Esophagus mucosa (tissue), 1 donor: ENCODE measurements around the gene ACBD3. TPM values are rescaled to one million over a fixed set of nuclear protein-coding genes. Genes with fewer than 3 reads are reported as not detected.

ENCODE experiments used
- ATAC-seq: fragments of 200-7000 bp; cut with Tn5 transposase; one replicate; pipeline ENCODE4 v1.9.1; 2020
- total RNA-seq: library from RNA; stranded (reverse); gene quantifications from one replicate; pipeline ENCODE4 v1.2.4, GENCODE V29; 2023
- donor health status: DM: yes; HTN: yes; CAD: no.

The ACBD3 gene
- total RNA-seq, 1 donor from 2014 or later = 33.9 TPM

DNA sequence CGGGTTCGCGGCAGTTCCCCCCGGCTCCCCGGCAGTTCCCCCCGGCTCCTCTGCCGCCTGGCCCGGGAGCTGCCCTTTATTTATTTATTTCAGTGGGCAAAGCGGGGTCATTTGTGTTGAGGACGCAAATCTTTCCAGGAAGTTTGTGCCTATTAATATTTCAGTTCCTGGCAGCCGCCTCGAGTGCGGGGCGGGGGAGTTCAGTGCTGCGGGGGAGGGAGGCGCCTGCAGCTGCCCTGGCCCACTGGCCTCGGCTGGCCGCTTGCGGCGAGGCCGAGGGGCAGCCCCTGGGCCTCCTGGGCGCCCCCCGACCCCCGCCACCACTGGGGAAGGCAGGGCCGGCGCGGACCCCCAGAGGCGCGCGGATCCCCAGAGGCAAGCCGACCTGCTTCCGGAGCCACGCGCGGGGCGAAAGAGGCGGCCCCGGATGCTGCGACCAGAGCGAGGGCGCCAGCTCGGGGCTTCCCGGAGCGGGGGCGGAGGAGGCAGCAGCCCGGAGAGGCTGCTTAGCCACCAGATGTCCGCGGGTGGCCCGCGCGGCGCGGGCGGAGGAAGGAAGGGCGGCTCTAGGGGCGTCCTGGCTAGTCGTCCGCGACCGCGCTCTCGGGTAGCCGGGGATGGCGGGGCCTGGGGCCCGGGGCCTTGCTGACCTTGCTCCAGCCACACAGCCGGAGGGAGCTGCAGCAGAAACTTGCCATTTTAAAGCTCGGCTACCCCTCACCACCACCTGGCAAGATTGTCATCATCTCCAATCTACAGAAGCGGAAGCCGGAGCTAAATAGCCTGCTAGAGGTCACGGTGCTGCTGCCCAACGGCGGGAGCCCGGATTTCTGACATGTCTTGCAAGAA is 76.1 kb downstream of the ACBD3 start:
- ATAC-seq = peak; percentile 57

DNA sequence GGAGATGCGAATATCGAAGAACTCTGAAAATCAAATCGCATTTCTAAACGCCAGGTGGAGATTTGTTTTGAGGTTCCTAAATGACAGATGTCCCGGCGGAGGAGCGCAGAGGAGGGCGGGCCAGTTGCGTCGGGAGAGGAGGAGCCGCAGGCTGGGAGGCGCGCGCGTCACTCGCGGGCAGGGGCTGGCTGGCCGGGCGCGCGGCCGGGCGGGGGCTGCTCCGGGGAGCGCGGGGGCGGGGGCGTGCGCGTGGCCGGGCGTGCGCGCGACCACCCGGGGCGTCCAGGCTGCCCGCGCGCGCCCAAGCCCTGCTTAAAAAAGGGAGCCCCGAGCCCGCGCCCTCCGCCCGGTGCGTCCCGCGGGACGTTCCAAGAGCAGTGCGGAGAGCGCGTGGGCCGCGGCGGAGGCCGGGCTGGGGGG is 76.7 kb downstream of the ACBD3 start:
- peak; percentile 87 for ATAC-seq

DNA sequence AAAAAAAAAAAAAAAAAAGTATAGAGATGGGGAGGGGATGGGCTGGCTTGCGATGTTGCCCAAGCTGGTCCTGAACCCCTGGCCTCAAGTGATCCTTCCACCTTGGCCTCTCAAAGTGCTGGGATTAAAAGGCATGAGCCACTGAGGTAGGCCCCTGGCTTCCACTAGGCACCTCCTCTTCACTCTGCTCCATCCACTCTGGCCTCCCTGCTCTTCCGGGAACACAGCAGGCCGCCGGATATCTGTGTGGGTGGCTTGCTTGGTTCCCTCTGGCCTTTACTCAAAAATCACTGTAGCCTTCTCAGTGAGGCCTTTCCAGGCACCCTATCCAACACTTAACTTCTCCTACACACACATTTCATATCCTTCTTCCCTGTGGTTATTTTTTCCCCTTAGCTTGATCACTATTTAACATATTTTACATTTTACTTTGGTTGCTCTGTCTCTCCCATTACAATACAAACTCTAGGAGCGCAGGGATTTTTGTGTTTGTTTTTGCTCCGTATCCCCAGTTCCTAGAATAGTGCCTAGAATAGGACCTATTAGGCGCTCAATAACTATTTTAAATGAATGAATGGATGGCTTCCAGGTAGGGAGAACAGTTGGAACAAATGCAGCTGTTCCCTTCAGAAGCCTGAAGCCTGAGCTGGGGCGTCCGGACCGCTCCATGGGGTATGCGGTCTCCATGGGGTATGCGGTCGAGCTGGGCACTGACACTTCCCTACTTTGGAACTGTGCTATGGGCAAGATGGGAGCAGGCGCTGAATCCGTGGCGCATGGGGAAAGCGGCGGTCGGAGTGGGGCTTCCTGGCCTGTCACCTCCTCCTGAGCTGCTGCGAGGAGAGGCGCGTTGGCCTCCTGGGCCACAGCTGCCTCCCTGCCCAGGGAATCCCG is 77.4 kb downstream of the ACBD3 start:
- peak; percentile 20 for ATAC-seq

DNA sequence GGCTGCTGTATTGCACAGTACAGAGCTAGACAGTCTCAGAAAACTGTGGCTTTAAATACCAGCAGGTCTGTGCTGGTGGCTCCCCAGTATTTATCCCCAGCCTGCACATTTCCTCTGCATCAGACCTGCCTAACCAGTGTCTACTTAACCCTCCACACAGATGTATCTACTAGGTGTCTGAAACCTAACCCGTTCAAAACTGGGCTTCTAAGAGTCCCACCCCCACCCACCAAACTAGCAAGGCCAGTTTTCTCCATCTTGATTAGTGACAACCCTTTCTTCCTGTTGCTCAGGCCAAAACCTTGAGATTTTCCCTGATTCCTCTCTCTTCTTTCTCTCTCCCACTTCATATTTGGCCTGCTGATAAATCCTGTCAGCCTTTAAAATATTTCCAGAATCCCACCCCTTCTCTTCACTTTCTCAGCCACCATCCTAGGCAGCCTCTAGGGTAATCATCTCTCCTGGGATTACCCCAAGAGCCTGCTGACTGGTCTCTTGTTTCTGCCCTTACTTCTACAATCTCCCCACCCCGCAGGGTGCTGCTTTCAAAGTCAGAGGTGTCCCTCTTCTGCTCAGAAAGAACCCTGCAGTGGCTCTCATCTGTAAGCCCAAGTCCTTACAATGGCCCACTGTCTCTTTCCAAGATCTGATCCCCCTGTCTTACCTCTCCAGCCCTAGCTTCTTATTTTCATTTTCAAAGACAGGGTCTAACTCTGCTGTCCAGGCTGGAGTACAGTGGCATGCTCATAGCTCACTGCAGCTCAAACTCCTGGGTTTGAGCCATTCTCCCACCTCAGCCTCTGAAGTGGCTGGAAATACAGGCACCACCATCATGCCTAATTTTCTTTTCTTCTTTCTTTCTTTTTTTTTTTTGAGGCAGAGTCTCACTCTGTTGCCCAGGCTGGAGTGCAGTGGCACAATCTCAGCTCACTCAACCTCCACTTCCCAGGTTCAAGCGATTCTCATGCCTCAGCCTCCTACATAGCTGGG is 78.8 kb downstream of the ACBD3 start:
- ATAC-seq = peak; percentile 62

DNA sequence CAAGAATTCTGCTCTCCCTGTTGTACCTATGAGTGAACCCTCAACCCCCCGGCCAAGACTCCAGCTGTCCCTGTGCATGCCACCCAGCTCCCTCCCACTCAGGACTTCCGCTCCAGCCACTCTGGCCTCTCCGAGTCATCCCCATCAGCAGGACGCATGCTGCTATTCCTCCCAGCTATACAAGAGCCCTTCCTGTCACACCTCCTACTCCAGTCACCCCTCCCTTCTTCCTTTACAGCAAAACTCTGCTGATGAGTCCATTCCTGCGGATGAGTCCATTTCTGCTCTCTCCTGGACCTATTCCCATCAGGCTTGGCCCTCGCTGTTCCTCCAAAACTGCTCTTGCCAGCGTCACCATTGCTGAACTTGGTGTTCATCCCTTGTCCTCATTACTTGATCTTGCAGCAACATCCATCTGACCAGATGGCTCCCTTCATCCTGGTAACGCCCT is 81.8 kb downstream of the ACBD3 start:
- ATAC-seq = peak; percentile 16

DNA sequence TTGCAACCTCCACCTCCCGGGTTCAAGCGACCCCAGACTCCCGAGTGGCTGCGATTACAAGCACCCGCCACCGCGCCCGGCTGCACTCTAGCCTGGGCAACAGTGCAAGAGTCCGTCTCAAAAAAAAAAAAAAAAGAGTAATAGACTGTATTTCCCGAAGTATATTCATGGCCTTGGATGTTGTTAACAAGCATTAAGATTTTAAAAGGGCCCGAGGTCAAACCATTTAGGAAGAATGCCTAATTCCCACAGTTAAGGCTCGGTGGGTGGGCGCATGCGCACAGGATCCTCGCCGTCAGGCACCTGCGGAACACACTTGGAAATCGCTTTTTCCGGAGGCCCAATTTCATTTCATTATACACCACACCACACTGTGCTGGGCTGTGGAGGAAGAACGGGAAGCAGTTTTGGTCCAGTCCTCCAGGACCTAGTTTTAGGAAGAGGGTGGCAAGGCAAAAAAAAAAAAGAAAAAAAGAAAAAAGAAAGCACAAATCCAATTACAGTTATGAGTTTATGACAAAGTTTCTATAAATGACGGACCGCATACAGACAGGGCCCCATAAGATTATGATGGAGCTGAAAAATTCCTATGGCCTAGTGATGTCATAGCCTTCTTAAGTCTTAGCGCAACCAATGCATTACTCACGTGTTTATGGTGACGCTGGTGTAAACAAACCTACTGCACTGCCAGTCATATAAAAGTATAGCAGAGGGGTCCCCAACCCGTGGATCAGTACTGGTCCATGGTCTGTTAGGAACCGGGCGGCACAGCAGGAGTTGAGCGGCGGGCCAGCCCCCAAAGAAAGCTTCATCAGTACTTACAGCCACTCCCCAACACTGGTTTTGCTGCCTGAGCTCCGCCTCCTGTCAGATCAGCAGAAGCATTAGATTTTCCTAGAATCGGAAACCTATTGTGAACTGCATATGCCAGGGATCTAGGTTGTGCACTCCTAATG is 85.8 kb downstream of the ACBD3 start:
- peak; percentile 23 for ATAC-seq

DNA sequence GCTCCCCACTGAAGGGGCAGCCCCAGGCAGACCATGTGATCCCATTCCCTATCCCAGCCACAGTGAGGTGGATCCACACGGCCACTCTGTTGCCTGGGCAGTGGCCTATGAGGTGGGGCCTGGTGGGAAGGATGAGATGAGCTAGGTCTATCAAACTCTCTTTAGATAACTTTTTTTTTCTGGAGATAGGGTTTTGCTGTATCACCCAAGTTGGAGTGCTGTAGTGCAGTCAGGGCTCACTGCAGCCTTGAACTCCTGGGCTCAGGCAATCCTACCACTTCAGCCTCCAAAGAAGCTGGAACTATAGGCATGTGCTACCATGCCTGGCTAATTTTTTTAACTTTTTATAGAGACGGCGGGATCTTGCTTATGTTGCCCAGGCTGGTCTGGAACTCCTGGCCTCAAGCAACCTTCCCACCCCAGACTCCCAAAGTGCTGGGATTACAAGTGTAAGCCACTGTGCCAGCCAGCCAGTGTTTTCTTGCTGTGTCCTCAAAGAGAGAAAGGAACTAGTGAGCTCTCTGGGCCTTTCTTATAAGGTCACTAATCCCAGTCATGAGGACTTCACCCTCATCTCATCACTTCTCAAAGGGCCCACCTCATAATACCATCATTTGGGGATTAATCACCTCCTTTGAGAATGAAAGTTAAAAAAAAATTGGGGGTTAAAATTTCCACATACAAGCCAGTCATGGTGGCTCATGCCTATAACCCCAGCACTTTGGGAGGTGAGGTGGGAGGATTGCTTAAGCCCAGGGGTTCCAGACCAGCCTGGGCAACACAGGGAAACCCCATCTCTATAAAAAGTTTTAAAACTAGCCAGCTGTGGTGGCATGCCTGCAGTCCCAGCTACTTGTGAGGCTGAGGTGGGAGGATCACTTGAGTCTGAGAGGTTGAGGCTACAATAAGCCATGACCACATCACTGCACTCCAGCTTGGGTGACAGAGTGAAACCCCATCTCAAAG is 87.4 kb downstream of the ACBD3 start:
- ATAC-seq = no peak

DNA sequence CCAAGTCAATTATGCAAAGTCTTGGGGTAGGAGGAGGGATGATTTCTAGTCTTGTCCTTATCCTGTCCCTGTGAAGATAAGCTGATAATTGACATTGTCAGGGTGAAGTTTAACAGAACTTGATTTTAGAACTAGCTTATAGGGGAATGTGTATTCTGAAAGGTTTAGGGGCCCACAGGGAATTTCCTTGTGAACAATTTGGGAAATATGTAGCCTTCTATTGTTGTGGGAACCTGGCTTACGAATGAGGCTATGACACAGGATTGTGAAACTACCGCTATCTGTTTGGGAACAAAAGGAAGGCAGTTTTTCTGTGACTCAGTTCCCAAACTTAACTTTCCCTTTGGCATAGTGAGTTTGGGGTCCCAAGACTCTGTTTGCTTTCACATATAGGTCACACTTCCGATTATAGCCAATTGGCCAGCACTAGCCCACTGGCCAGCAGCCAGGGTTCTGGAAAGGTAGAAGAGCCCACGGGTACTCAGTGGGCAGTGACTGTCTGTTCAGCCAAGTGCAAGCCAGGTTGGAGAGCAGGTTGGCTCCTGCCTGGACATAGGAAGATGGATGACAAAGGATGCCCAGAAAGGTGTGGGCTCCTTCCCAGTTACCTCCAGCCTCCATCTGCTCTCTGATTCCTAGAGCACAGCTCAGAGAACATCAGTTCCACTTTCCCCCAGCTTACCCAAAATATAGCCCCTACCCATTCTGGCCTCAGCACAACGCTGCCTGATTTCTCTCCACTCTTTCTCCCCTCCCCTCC is 88.5 kb downstream of the ACBD3 start:
- ATAC-seq = peak; percentile 21

DNA sequence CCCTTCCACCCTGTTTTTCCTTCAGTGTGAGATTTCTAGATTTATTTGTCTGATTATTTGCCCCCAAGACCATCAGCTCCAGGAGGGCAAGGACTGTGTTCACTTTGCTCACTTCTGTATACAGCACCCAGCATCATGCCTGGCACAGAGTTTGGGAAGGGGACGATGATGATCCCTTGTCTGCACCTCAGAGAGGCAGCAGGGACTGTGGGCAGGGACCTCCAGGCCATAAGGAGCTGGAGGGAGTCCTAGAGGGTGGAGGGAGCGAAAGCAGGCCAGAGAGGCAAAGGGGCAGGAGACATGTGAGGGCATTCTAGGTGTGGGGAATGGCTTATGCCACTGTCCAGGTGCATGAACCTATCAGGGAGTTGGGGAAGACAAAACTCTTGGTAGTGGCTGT is 91.3 kb downstream of the ACBD3 start:
- no peak for ATAC-seq

Other genes with a start within 250 kb of the ACBD3 start
- not detected for gene LEFTY2, start 245.5 kb downstream of the ACBD3 start, total RNA-seq
- gene SDE2, start 187.4 kb downstream of the ACBD3 start, total RNA-seq = 9.5 TPM
- 457 TPM for gene H3-3A, start 124.0 kb downstream of the ACBD3 start, total RNA-seq
- gene MIXL1, start 36.9 kb upstream of the ACBD3 start, total RNA-seq = not detected
- 3.4 TPM for gene LIN9, start 122.4 kb upstream of the ACBD3 start, total RNA-seq
- 55.2 TPM for gene PARP1, start 221.4 kb upstream of the ACBD3 start, total RNA-seq